ENCODE data around the gene ADTRP. TPM values are rescaled to one million over a fixed set of nuclear protein-coding genes. Genes with fewer than 3 reads are reported as not detected.

Gene ADTRP
- total and polyA plus RNA-seq, 2 donors (not counting 1 experiment from before 2014, with no cell fraction given) = 0.23 to 1.7 TPM

DNA sequence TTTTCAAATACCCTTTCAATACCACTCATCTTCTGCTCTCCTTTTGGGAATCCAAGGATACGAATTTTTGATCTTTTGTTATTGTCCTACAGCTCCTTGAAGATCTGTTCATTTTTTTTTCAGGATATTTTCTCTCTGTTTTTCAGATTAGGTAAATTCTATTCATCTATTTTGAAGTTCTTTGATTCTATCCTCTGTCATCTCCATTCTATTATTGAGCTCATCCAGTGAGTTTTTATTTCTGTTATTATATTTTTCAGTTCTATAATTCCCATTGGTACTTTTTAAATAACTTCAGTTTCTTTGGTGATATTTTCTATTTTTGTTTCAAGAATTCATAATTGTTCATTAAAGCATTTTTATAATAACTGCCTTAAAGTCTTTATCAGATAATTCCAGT, 14.7 kb upstream of the ADTRP start:
- H3K36me3 ChIP-seq (ENCODE audit: control insufficient read depth, insufficient read depth, low read length) = no peaks in the 10 kb centered on the region
- no peaks in the 10 kb centered on the region for H3K9me3 ChIP-seq (ENCODE audit: control insufficient read depth, insufficient read depth, low read depth, low read length)
- no peak for DNase-seq (ENCODE audit: low read depth in 2 of 2)
- no peak overlapping the region for H2AFZ ChIP-seq (ENCODE audit: low read length)
- H3K4me2 ChIP-seq (ENCODE audit: extremely low read depth, insufficient read depth, low read length) = no peak overlapping the region
- TF ChIP-seq, protein P1, sequence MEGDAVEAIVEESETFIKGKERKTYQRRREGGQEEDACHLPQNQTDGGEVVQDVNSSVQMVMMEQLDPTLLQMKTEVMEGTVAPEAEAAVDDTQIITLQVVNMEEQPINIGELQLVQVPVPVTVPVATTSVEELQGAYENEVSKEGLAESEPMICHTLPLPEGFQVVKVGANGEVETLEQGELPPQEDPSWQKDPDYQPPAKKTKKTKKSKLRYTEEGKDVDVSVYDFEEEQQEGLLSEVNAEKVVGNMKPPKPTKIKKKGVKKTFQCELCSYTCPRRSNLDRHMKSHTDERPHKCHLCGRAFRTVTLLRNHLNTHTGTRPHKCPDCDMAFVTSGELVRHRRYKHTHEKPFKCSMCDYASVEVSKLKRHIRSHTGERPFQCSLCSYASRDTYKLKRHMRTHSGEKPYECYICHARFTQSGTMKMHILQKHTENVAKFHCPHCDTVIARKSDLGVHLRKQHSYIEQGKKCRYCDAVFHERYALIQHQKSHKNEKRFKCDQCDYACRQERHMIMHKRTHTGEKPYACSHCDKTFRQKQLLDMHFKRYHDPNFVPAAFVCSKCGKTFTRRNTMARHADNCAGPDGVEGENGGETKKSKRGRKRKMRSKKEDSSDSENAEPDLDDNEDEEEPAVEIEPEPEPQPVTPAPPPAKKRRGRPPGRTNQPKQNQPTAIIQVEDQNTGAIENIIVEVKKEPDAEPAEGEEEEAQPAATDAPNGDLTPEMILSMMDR (conservative IDR thresholded peaks at IDR 0.05 in 1 of 2, IDR thresholded peaks at IDR 0.05 in 1 of 2; ENCODE audit: low read depth in 1 of 2, low read length in 2 of 2) = no peak
- no peak for TF ChIP-seq EZH2 (IDR thresholded peaks at IDR 0.05; ENCODE audit: low read length, missing control alignments)
- H3K4me1 ChIP-seq (ENCODE audit: control insufficient read depth, extremely low read depth, insufficient read depth, low read length) = no peaks in the 10 kb centered on the region
- no peaks in the 10 kb centered on the region for H3K27me3 ChIP-seq (ENCODE audit: control insufficient read depth, insufficient read depth, low read length)
- H4K20me1 ChIP-seq (ENCODE audit: control insufficient read depth, extremely low read depth, insufficient read depth, low read length) = no peaks in the 10 kb centered on the region
- no peaks in the 10 kb centered on the region for H3K79me2 ChIP-seq (ENCODE audit: control insufficient read depth, insufficient read depth, low read length)
- H3K4me3 ChIP-seq (replicated peaks in 1 of 4; ENCODE audit: control extremely low read depth in 1 of 4, insufficient read depth in 1 of 4, low read depth in 3 of 4, low read length in 4 of 4) = no peak overlapping the region
- H3K27ac ChIP-seq (ENCODE audit: insufficient read depth, low read length) = no peak overlapping the region
- H3K9ac ChIP-seq (ENCODE audit: insufficient read depth, low read length) = no peak overlapping the region

DNA sequence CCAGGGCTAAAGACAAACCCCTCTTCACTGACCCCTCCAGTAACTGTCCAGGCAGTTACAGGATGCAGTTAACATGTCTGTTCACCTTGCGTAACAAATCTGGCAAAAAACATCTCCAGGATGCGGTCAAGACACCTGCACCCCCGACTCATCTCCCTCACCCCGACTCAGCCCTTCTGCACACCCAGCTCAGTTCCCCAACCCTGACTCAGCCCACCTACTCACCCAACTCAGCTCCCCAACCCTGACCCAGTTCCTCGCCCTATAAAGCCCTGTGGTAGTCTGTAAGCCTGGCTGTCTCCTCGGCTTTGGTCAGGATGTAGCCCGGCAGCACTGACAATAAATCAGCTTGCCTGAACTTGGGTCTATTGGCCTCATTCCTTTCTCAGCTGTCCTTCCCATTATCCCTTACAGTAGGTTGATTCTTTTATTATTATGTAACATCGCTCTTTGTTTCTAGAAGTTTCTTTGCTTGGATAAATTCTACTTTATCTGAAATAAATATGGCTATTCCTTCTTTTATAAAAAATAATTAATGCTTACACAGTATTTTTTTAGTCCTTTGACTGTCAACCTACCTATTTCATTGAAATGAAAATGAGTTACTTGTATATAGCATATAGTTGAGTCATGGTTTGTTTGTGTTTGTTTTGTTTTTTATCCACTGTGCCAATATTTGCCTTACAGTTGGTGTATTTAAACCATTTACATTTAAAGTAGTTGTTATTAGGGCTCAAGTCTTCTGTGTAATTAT, 12.9 kb upstream of the ADTRP start:
- Histone ChIP-seq H4K20me1 (ENCODE audit: control insufficient read depth, extremely low read depth, insufficient read depth, low read length) (no peaks in the 10 kb centered on the region), H3K4me2 (ENCODE audit: extremely low read depth, insufficient read depth, low read length) (no peak overlapping the region), H3K79me2 (ENCODE audit: control insufficient read depth, insufficient read depth, low read length) (no peaks in the 10 kb centered on the region), H3K4me1 (ENCODE audit: control insufficient read depth, extremely low read depth, insufficient read depth, low read length) (no peaks in the 10 kb centered on the region), H3K9me3 (ENCODE audit: control insufficient read depth, insufficient read depth, low read depth, low read length) (no peaks in the 10 kb centered on the region), H3K27me3 (ENCODE audit: control insufficient read depth, insufficient read depth, low read length) (no peaks in the 10 kb centered on the region), H3K4me3 (replicated peaks in 1 of 4; ENCODE audit: control extremely low read depth in 1 of 4, insufficient read depth in 1 of 4, low read depth in 3 of 4, low read length in 4 of 4) (no peak overlapping the region), H2AFZ (ENCODE audit: low read length) (no peak overlapping the region), H3K9ac (ENCODE audit: insufficient read depth, low read length) (no peak overlapping the region), H3K36me3 (ENCODE audit: control insufficient read depth, insufficient read depth, low read length) (no peaks in the 10 kb centered on the region), H3K27ac (ENCODE audit: insufficient read depth, low read length) (no peak overlapping the region)
- TF ChIP-seq, protein P1 (conservative IDR thresholded peaks at IDR 0.05 in 1 of 2, IDR thresholded peaks at IDR 0.05 in 1 of 2; ENCODE audit: low read depth in 1 of 2, low read length in 2 of 2) = no peak
- TF ChIP-seq EZH2 (IDR thresholded peaks at IDR 0.05; ENCODE audit: low read length, missing control alignments) = no peak
- DNase-seq (ENCODE audit: low read depth in 2 of 2) = no peak

GRCh38 chr6:11789744-11790143, 11.1 kb upstream of the ADTRP start:
- Histone ChIP-seq H3K9ac (ENCODE audit: insufficient read depth, low read length) (no peak overlapping the region), H3K4me1 (ENCODE audit: control insufficient read depth, extremely low read depth, insufficient read depth, low read length) (no peaks in the 10 kb centered on the region), H3K4me3 (replicated peaks in 1 of 4; ENCODE audit: control extremely low read depth in 1 of 4, insufficient read depth in 1 of 4, low read depth in 3 of 4, low read length in 4 of 4) (no peak overlapping the region), H3K79me2 (ENCODE audit: control insufficient read depth, insufficient read depth, low read length) (no peaks in the 10 kb centered on the region), H3K27ac (ENCODE audit: insufficient read depth, low read length) (no peak overlapping the region), H3K4me2 (ENCODE audit: extremely low read depth, insufficient read depth, low read length) (no peak overlapping the region), H4K20me1 (ENCODE audit: control insufficient read depth, extremely low read depth, insufficient read depth, low read length) (no peaks in the 10 kb centered on the region), H3K9me3 (ENCODE audit: control insufficient read depth, insufficient read depth, low read depth, low read length) (no peaks in the 10 kb centered on the region), H3K27me3 (ENCODE audit: control insufficient read depth, insufficient read depth, low read length) (no peaks in the 10 kb centered on the region), H2AFZ (ENCODE audit: low read length) (no peak overlapping the region), H3K36me3 (ENCODE audit: control insufficient read depth, insufficient read depth, low read length) (no peaks in the 10 kb centered on the region)
- TF ChIP-seq EZH2 (IDR thresholded peaks at IDR 0.05; ENCODE audit: low read length, missing control alignments) = no peak
- TF ChIP-seq, protein P1 (conservative IDR thresholded peaks at IDR 0.05 in 1 of 2, IDR thresholded peaks at IDR 0.05 in 1 of 2; ENCODE audit: low read depth in 1 of 2, low read length in 2 of 2) = no peak
- peak in 1 of 2 donors; percentile 45 for DNase-seq (ENCODE audit: low read depth in 2 of 2)
